SK-N-SH (cell line): ENCODE results near the gene XRCC5.

ENCODE experiments used
- CTCF ChIP-seq: fragments of 200-600 bp; sonication (generic); IDR thresholded peaks from 2 replicates; pipeline ENCODE4 v1.6.1; 2017; ENCODE audit warnings: antibody characterized with exemption, mild to moderate bottlenecking, moderate library complexity
- FOXM1 ChIP-seq: IDR thresholded peaks from 2 replicates; pipeline ENCODE4 v1.4.0; 2012; ENCODE audit warnings: low read depth, mild to moderate bottlenecking
- PBX3 ChIP-seq: IDR thresholded peaks from 2 replicates; pipeline ENCODE4; 2012
- REST ChIP-seq: IDR thresholded peaks from 2 replicates; pipeline ENCODE4 v1.6.1; 2012; ENCODE audit warnings: mild to moderate bottlenecking, low read depth, low read length, moderate library complexity
- TAF1 ChIP-seq: IDR thresholded peaks from 2 replicates; pipeline ENCODE4 v1.6.1; 2012; ENCODE audit warnings: low read depth, mild to moderate bottlenecking, low read length, moderate library complexity, borderline replicate concordance
- TEAD4 ChIP-seq: IDR thresholded peaks from 2 replicates; pipeline ENCODE4 v1.4.0; 2012; ENCODE audit warnings: mild to moderate bottlenecking, borderline replicate concordance; ENCODE audit not compliant: insufficient read depth
- USF2 ChIP-seq: fragments of 150-350 bp; IDR thresholded peaks from 2 replicates; pipeline ENCODE4 v1.6.1; 2017; ENCODE audit warnings: antibody characterized with exemption, low read length, low read depth, borderline replicate concordance

GRCh38 chr2:216098421-216099334, 10.5 kb upstream of the XRCC5 start:
- no peak for TF ChIP-seq TEAD4
- TF ChIP-seq USF2 = no peak
- TF ChIP-seq CTCF = no peak
- TF ChIP-seq TAF1 = no peak
- TF ChIP-seq FOXM1 = no peak
- no peak for TF ChIP-seq PBX3
- TF ChIP-seq REST = no peak
